Muscle of arm (tissue), 14 donors: Measurements from ENCODE around the gene HADHA. TPM values are rescaled to one million over a fixed set of nuclear protein-coding genes. Genes with fewer than 3 reads are reported as not detected.
A peak's percentile ranks its signal among the peaks of the same experiment; 100 is the strongest.
"Not testable (repeated sequence)": the region's sequence is repeated elsewhere in the genome, so short reads cannot be mapped to it uniquely, and the experiment has no call there.

Experiments
- DNase-seq: peaks from one replicate; pipeline ENCODE4 v3.0.0-alpha.2; 2013
- long read RNA-seq, 11 donors: transcript quantifications; one replicate each; lab custom pipeline, GENCODE V29; 2026
- polyA plus RNA-seq, 12 donors: library from polyadenylated mRNA; unstranded; fragments of 120-200 nt; gene quantifications; one replicate each; pipeline ENCODE4 v1.2.1, GENCODE V29; 2013; ENCODE audit not compliant: insufficient read length in 12 of 12

HADHA gene
- polyA plus RNA-seq, result 100 to 1,000 TPM in 11 of 12 donors, not detected in 1; 125 to 224 (median 212) TPM
- long read RNA-seq, donor 1, transcript HADHA-201 (20 exons, 3,037 nt), result major isoform, 22 of 82 reads
- long read RNA-seq, donor 1, partial matches to known transcripts, result 60 of 82 reads
- long read RNA-seq, donor 1, other reads (novel, unspliced or antisense), result 0 of 82 reads
- long read RNA-seq, donor 2, transcript HADHA-201 (20 exons, 3,037 nt), result major isoform, 80 of 125 reads
- long read RNA-seq, donor 2, partial matches to known transcripts, result 42 of 125 reads
- long read RNA-seq, donor 2, other reads (novel, unspliced or antisense), result 0 of 125 reads
- long read RNA-seq, donor 3, transcript HADHA-201 (20 exons, 3,037 nt), result major isoform, 19 of 34 reads
- long read RNA-seq, donor 3, partial matches to known transcripts, result 15 of 34 reads
- long read RNA-seq, donor 3, other reads (novel, unspliced or antisense), result 0 of 34 reads
- long read RNA-seq, donor 4, transcript HADHA-201 (20 exons, 3,037 nt), result major isoform, 16 of 31 reads
- long read RNA-seq, donor 4, partial matches to known transcripts, result 14 of 31 reads
- long read RNA-seq, donor 4, other reads (novel, unspliced or antisense), result 0 of 31 reads
- long read RNA-seq, donor 5, transcript HADHA-201 (20 exons, 3,037 nt), result major isoform, 70 of 251 reads
- long read RNA-seq, donor 5, partial matches to known transcripts, result 181 of 251 reads
- long read RNA-seq, donor 5, other reads (novel, unspliced or antisense), result 0 of 251 reads
- long read RNA-seq, donor 6, transcript HADHA-201 (20 exons, 3,037 nt), result major isoform, 24 of 33 reads
- long read RNA-seq, donor 6, partial matches to known transcripts, result 8 of 33 reads
- long read RNA-seq, donor 6, other reads (novel, unspliced or antisense), result 0 of 33 reads
- long read RNA-seq, donor 7, transcript HADHA-201 (20 exons, 3,037 nt), result major isoform, 18 of 35 reads
- long read RNA-seq, donor 7, partial matches to known transcripts, result 16 of 35 reads
- long read RNA-seq, donor 7, other reads (novel, unspliced or antisense), result 0 of 35 reads
- long read RNA-seq, donor 8, transcript HADHA-201 (20 exons, 3,037 nt), result major isoform, 42 of 167 reads
- long read RNA-seq, donor 8, partial matches to known transcripts, result 125 of 167 reads
- long read RNA-seq, donor 8, other reads (novel, unspliced or antisense), result 0 of 167 reads
- long read RNA-seq, donor 9, transcript HADHA-201 (20 exons, 3,037 nt), result major isoform, 17 of 41 reads
- long read RNA-seq, donor 9, partial matches to known transcripts, result 24 of 41 reads
- long read RNA-seq, donor 9, other reads (novel, unspliced or antisense), result 0 of 41 reads
- long read RNA-seq, donor 10, transcript HADHA-201 (20 exons, 3,037 nt), result major isoform, 38 of 89 reads
- long read RNA-seq, donor 10, partial matches to known transcripts, result 46 of 89 reads
- long read RNA-seq, donor 10, other reads (novel, unspliced or antisense), result 5 of 89 reads
- long read RNA-seq, donor 11, transcript HADHA-201 (20 exons, 3,037 nt), result major isoform, 36 of 90 reads
- long read RNA-seq, donor 11, partial matches to known transcripts, result 53 of 90 reads
- long read RNA-seq, donor 11, other reads (novel, unspliced or antisense), result 0 of 90 reads

DNA sequence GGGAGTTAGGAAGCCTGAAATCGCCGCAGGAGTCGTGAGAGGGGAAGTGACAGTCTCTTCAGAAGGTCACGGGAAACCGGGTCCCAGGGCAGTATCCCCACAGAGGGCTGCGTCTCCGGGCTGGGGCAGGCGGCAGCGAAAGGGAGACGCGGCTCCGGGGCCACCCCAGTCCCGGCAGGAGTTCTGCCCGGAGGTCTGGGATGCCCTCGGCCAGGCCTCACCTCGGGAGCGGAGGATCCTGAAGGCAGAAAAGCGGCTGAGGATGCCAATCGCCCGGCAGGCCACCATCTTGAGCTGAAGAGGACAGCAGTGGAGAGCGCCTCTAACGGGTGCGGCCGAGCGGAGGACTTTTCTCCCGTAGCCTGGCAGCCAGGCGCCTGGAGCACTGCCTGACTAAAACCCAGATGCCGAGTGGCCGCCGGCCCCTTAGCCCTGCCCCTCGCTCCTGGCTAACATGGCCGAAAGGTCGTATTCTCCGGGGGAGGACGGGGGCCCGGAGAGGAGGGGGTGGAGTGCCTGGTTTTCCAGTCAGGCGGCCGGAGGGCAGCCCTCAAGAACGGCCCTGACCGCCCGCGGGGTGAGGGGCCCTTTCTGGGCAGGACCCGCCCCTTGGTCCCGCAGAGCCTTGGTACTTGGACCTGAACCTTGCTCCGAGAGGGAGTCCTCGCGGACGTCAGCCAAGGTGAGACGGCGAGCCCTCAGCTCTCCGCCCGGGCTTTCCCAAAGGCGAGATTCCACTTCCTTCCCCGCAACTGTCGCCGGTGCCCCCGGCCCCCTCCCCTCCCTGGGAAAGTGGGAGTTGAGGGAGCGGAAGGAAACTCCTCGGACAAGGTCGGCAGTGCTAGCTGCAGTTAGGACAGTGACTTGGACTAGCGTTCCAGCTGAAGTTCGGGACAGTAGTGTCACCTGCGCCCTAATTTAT, at the start of gene HADHA, which contains the start of gene HADHB:
Gene HADHA, minus strand, starts transcription at position 324 of the 922 bp plus-strand sequence. Its CDS starts 36 bp downstream, at position 288.
Gene HADHB, plus strand, starts transcription at position 631 of the 922 bp plus-strand sequence. CDS start 9,316 bp downstream, outside the sequence.
- peak; percentile 93 for DNase-seq

DNA sequence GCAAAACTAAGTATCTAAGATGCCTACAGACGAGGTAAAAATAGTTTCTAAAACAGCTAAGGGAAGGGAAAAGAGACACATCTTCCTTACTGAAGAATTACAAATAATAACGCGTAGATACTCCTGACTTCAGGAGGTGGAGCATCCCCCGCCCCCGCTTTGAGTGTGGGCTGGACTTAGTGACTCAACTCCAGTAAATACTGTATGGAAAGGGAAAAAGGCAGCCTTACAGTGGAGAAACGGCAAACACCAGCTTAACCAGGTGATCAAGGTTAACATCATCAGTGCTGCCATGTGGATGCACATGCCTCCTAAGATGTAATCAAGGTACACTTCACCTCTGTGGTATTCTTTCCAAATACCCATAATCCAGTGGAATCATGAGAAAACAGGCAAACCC, 48.2 kb upstream of the HADHA start:
- no peak for DNase-seq

DNA sequence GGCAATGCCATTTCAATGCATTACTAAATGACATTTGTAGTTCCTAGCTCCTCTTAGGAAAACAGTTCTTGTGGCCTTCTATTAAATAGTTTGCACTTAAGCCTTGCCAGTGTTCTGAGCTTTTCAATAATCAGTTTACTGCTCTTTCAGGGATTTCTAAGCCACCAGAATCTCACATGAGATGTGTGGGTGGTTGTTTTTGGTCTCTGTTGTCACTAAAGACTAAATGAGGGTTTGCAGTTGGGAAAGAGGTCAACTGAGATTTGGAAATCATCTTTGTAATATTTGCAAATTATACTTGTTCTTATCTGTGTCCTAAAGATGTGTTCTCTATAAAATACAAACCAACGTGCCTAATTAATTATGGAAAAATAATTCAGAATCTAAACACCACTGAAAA, 45.6 kb upstream of the HADHA start:
- DNase-seq, result no peak

DNA sequence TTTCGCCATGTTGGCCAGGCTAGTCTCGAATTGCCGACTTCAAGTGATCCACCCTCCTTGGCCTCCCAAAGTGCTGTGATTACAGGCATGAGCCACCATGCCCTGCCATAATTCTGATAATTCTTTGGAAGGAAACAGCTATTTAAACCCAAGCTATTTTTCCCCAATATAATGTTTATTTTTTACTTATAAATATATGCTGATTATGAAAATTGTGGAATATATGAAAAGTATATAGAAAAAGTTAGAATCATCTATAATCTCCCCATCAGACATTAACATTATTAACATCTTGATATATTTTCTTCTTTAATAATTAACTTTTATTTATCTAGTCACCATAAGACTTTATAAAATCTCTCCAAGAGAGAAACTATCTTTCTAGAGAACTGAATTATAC, 41.5 kb upstream of the HADHA start:
- no peak for DNase-seq

DNA sequence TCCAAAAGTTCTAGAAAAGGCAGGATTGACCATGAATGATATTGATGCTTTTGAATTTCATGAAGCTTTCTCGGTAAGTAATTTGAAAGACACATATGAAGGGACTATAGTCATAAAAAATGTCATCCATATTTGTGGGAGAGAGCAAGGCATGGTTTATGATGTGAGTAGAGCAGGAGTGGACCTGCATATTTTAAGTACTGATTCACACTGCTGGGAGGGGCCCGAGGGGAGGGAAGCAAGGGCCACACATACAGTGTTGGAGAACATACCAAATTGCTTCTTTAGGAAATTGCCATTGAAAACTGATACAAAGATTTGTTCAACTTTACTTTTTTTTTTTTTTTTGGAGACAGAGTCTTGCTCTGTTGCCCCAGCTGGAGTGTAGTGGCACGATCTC, 39.7 kb upstream of the HADHA start:
- DNase-seq, result no peak

DNA sequence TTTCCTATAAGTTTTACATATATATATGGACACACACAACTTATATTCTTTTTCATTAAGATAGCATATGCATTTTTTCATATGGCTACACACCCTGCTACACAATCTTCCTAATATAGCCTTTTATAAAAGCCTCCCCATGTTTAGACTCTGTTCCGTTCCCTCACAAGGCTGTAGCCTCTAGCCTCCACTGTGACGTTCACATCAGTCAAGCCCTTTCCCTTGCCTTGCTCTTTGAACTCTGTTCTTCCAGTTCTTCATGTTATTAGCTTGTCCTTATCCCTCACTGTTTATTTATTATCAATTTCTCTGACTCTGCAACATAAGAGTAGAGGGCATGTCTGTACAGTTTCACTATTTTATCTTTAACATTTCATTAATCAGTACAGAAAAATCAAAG, 39.2 kb upstream of the HADHA start:
- DNase-seq, result no peak

DNA sequence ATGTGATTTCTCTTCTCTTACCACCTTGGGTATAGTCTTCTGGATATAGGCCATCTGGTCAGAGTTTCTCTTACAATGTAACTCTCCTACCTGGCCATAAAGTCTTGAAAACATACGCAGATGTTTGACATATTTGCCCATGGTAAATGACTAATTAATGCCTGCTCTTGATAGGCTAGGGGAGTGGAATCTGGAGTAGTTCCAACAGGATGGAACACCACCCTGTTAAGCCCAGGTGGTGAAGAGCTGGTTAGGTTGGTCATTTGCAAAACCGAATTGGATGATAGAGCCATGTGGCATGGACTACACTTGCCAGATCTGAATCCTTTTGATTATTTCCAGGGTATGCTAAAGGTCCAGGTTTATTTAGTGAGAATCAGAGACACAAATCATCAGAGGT, 36.8 kb upstream of the HADHA start:
- no peak for DNase-seq

DNA sequence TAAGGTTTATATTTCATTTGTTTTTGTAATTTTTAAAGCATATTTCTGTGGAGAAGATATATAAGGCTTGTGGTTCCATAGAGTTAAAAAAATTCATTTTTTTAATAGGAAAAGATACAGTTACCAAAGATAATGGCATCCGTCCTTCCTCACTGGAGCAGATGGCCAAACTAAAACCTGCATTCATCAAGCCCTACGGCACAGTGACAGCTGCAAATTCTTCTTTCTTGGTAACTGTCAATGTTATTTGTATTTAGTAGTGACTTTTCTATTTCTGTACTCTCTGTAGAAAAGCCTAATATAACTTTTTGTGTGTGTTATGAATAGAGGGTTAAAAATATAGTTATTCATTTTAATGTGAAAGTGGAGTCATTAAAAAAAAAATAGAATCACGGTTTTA, 35.5 kb upstream of the HADHA start:
- no peak for DNase-seq

DNA sequence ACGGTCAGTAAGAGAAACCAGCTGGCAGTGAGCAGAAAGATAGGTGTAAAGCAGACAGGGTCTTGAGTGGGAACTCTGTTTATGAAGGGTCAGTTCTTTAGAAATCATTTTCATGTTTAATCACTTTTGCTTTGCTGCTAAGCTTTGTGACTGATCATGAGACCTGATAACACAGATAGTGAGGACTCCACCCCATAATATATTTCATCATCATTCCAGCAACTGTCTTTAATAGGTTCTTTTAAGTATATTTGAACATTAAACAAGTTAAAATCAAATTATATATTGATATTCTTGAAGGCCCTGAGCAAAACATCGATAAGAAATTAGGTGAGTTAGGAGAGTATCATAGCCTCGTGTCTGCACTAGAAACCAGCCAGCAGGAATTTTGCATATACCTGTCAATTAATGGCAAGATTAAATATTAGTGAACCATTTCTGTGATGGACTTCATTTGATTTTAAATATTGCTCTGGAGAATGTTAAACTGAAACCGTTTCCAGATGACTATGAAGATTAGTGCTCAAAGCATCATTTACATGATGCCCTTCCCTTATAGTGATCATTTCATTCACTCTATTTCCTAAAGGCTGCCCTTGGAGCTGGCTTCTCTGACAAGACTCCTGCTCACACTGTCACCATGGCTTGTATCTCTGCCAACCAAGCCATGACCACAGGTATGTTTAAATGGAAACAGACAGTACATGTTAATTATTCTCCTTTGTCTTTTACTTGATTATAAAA, 32.2 kb upstream of the HADHA start:
- DNase-seq, result no peak

DNA sequence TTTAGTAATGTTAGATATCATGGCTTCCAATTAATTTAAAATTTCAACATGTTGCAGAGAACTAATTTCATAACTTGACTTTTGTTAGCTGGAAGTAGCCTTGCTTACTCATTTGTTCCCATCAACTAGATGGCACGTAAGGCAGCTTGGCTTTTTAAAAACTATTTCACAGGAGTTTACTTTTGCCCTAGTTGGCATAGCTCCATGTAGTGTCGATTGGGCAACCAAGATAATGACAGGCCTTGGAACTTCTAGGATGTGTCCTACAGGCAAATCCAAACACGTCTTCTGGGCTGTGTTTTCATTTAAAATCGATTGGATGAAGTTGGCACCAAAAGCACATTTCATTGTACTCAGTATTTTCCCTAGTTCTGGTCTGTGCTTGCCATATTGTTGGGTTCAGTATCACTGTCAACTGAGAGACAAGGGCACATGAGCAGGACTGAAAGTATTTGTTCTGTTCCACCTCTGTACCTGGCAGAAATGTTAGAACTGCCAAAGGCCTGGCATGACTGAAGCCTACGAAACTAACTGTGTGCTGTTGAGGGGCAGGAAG, 29.7 kb upstream of the HADHA start:
- DNase-seq, result peak; percentile 25

DNA sequence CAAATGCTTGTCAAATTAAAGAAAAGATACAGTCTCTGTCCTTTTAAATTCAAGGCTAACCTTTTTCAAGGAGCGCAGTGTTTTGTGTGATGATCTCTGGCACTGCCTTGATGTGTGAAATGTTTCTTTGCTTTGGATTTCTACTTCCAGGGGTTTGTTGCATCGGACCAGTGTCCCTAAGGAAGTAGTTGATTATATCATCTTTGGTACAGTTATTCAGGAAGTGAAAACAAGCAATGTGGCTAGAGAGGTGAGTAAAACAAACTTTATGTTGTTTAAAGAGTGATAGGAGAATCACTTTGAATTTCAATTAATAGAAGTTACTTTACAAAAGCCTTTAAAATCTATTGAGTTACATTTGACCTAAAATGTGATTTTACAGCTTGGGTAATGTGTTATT, 29.1 kb upstream of the HADHA start:
- no peak for DNase-seq

DNA sequence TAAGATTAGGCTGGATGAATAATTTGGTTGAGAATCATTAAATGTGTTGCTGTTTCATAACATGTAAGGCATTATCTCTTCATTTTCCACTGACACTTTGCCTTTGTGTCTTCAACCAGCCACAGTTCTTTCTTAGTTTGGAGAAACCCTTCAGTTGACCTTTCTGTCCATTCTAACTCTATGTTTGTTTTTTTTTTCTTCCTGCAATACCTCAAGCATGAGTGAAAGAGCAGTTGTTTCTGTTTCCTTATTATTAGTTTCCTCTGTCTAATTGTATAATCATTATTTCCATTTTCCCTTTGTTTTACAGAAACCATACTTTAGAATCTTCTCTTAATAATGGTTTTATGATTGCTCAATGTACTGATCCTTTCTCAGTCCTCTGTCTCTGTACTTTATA, 25.9 kb upstream of the HADHA start:
- no peak for DNase-seq

DNA sequence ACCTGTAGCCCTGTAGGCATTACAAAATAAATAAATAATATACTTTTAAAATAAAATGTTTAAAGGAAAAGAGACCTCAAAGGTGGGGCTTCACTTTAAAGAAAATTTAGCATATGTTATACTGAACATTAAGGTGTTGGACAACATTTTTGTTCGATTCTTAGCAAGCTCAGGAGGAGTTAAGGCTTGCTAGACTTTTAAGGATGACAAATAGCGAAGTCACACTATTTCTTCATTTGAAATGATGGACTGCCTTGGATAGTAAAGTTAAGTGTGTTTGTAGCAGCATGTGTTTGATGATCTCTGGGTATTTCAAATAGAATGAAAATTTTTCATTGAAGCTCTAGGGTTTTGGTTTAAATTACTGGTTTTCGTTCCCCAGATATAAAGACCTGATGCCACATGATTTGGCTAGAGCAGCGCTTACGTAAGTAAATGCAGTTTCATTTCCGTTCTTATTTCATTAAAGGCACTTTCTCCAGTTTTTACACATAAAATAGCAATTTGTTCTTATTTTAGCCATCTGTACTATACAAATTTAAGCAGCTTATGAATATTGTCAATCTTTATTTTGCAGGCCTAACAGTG, 25.2 kb upstream of the HADHA start:
- no peak for DNase-seq

DNA sequence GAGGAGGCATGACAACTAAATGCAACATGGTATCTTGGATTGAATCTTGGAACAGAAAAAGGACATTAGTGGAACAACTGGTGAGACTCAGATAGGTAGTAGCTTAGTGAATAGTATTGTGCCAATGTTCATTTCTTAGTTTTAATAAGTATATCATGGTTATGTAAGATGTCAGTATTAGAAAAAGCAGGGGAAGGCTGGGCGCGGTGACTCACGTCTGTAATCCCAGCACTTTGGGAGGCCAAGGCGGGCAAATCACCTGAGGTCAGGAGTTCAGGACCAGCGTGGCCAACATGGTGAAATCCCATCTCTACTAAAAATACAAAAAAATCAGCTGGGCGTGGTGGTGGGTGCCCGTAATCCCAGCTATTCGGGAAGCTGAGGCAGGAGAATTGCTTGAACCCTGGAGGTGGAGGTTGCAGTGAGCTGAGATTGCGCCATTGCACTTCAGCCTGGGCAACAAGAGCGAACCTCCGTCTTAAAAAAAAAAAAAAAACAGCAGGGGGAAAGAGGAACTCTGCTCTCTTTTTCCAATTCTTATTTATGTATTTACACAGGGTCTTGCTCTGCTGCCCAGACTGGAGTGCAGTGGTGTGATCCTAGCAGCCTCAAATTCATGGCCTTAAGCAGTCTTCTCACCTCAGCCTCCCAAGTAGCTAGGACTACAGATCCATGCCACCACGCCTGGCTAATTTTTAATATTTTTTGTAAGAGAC, 24.4 kb upstream of the HADHA start:
- DNase-seq, result not testable (repeated sequence)

DNA sequence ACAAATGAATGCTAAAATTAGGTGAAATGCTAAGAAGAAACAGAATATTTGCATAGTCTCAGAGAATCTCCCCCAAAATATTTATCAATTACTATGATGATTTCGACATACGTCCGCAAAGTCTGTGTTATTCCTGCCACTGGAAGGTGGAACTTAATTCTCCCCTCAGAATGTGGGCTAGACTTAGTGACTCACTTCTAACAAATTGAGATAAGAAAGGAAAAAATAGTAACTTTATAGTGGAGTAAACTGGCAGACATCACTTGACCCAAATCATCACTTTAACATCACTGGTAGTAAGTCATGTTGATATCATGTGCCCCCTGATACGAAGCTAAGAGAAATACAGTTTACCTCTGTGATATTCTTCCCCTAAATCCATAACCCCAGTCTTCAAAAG, 23.8 kb upstream of the HADHA start:
- no peak for DNase-seq

DNA sequence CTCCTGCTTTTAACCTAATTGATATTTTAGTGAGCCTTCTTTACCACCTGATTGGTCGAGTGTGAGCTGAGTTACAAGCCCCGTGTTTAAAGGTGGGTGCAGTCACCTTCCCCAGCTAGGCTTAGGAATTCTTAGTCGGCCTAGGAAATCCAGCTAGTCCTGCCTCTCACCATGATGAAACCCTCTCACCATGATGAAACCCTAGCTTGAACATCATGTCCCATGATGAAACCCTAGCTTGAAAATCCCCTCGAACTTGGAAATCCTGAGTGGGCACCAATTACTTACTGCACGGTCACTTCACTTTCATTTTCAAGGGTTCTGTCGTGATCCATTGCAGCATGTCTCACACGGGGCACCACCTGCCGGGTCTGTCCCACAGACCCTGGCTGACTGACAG, 14.4 kb upstream of the HADHA start:
- DNase-seq, result not testable (repeated sequence)

DNA sequence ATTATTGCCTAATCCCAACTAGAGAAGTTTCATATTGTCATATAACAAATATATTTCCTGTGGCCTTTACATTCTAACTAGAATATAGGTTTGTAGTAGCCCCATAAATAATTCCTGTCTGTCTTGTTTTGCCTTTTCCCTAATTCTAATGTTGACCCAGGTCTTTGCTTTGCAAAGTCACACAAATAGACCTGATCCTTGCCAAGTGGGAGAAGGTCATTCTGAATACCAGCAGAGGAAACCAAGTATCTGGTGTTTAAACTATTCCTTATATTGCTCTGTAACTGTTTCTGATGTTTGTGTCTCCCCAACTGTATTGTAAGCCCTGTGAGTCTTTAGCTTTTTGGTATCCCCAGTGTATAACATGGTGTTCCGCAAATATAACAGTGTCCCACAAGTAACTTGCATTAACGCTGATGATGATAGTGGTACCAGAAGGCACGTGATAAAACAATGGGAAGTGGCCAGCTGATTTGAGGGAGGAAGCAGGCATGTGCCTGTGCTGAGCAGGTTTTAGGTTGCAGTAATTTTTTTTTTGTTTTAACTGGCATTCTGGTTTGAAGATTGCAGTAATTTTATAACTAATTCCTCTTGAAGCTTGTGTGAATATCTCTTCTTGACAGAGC, 11.4 kb upstream of the HADHA start:
- DNase-seq, result no peak
